Aorta (tissue), 5 donors: ENCODE results near the gene C17orf100. TPM values are rescaled to one million over a fixed set of nuclear protein-coding genes. Genes with fewer than 3 reads are reported as not detected.

Source experiments
- ATAC-seq: fragments of 200-7000 bp; cut with Tn5 transposase; one replicate; pipeline ENCODE4 v1.9.1; 2022; ENCODE audit warnings: moderate library complexity; ENCODE audit not compliant: low FRiP score
- DNase-seq, 2 donors: peaks; one replicate each; pipeline ENCODE4 v3.0.0-alpha.2; 2020
- H3K27ac ChIP-seq, 2 donors: one replicate each; pipeline ENCODE4 v1.5.1; 2013; ENCODE audit warnings: low read length in 2 of 2, mild to moderate bottlenecking in 2 of 2, moderate library complexity in 2 of 2, control low read depth in 1 of 2, inconsistent platforms in 1 of 2, low read depth in 1 of 2
- H3K27me3 ChIP-seq, 2 donors: one replicate each; pipeline ENCODE4 v1.6.1; 2013; ENCODE audit warnings: control low read depth in 1 of 2, low read length in 1 of 2, mild to moderate bottlenecking in 1 of 2, moderate library complexity in 1 of 2; ENCODE audit not compliant: insufficient read depth in 2 of 2, control insufficient read depth in 1 of 2
- H3K36me3 ChIP-seq, 2 donors: one replicate each; pipeline ENCODE4 v1.6.1; 2013; ENCODE audit warnings: control low read depth in 1 of 2, low read length in 1 of 2, mild to moderate bottlenecking in 1 of 2; ENCODE audit not compliant: insufficient read depth in 2 of 2, control insufficient read depth in 1 of 2
- H3K4me1 ChIP-seq, 2 donors: one replicate each; pipeline ENCODE4 v1.6.1; 2013; ENCODE audit warnings: low read length in 2 of 2, control low read depth in 1 of 2, mild to moderate bottlenecking in 1 of 2, moderate library complexity in 1 of 2; ENCODE audit not compliant: insufficient read depth in 2 of 2, control insufficient read depth in 1 of 2
- H3K4me3 ChIP-seq, 2 donors: one replicate each; pipeline ENCODE4 v1.5.1; 2013; ENCODE audit warnings: low read length in 2 of 2, control low read depth in 1 of 2, mild to moderate bottlenecking in 1 of 2
- H3K9me3 ChIP-seq: one replicate; pipeline ENCODE4 v1.6.1; 2013; ENCODE audit warnings: mild to moderate bottlenecking, low read length; ENCODE audit not compliant: control insufficient read depth
- WGBS, 2 donors: extraction: QIAGEN DNeasy Blood & Tissue Kit; methylation state at CpG; one replicate each; pipeline ENCODE4 v1.1.7; 2013; 5-methylcytosine and 5-hydroxymethylcytosine counted together
- intact Hi-C, 2 donors: fragments of 100-400 bp; cut with DNase I; formaldehyde crosslinking; loops; one replicate each; pipeline versions ENCODE4 v1.14.2 to v1.15.0; 2022
- long read RNA-seq, 2 donors: library from polyadenylated mRNA; unstranded; transcript quantifications; one replicate each; pipeline ENCODE4 v2.0.0, GENCODE V29; 2020 to 2021
- polyA plus RNA-seq, 2 donors: library from polyadenylated mRNA; stranded (reverse); fragments of 200-250 nt; gene quantifications; one replicate each; pipeline ENCODE4 v1.2.3, GENCODE V29; 2013
- total RNA-seq, 2 donors: library from RNA; stranded (reverse); fragmentation: NEBNext Ultra II Directional; extraction: Animal tissue kit (Norgen Biotek cat#: 25700); gene quantifications; one replicate each; pipeline ENCODE4 v1.2.1, GENCODE V29; 2021
- donor health status: healthy with polysubstance abuse.
- donor health status: Bipolar disorder and iron deficiency.
- donor health status: DM: no; HTN: no; CAD: no.
- donor health status: DM: no; HTN: no; CAD: no.
- donor health status: DM: yes; HTN: yes; CAD: no.

The C17orf100 gene
- total RNA-seq: 1 to 10 TPM; 1.2 to 1.5 TPM
- 1 to 10 TPM; 1.0 to 1.5 TPM for polyA plus RNA-seq
- long read RNA-seq, donor 1, transcript C17orf100-201 (1 exons, 1,756 nt): major isoform, 5 of 5 reads
- long read RNA-seq, donor 1, partial matches to known transcripts: 0 of 5 reads
- long read RNA-seq, donor 1, other reads (novel, unspliced or antisense): 0 of 5 reads
- long read RNA-seq, donor 2, partial matches to known transcripts: 0 of 2 reads
- long read RNA-seq, donor 2, other reads (novel, unspliced or antisense): 0 of 2 reads

GRCh38 chr17:6651354-6651918 is at the start of gene C17orf100, which contains the start of gene MED31:
C17orf100 (plus strand) TSS chr17:6651762; CDS start chr17:6651914, 152 bp downstream.
MED31 (minus strand) TSS chr17:6651605; CDS start chr17:6651528, 77 bp downstream.
- intact Hi-C loops: no loop called here
- ATAC-seq (peak; percentile 98), DNase-seq (peak; percentile 97 to 99)
- Histone ChIP-seq H3K9me3 (peaks cover 9% of the 10 kb centered on the region), H3K4me1 (no peaks in the 10 kb centered on the region), H3K27ac (peak within 1 kb of the TSS in 1 of 2 donors; percentile 72), H3K27me3 (no peaks in the 10 kb centered on the region), H3K4me3 (peak within 1 kb of the TSS; percentile 87 to 91), H3K36me3 (peaks cover 2 to 4% of the 10 kb centered on the region in 2 donors)
- 1% methylated on average over 35 of the region's 35 CpGs for WGBS, 2 donors

- ATAC-seq: no peak
- Histone ChIP-seq H3K27ac (no peak overlapping the region), H3K9me3 (no peaks in the 10 kb centered on the region), H3K4me3 (no peak overlapping the region), H3K27me3 (no peaks in the 10 kb centered on the region), H3K4me1 (no peaks in the 10 kb centered on the region), H3K36me3 (peaks cover 2 to 6% of the 10 kb centered on the region in 2 donors)
- DNase-seq: no peak
- intact Hi-C loops: no loop called here
- 90 to 92% methylated on average over 2 of the region's 2 CpGs for WGBS, 2 donors
Observed at GRCh38 chr17:6602141-6602540, 49.4 kb upstream of the C17orf100 start.

- 23 to 31% methylated on average over 3 of the region's 3 CpGs for WGBS, 2 donors
Observed at GRCh38 chr17:6603744-6604325, 47.7 kb upstream of the C17orf100 start.

GRCh38 chr17:6605142-6605541 is 46.4 kb upstream of the C17orf100 start:
- Histone ChIP-seq H3K27me3 (no peaks in the 10 kb centered on the region), H3K36me3 (peaks cover 7 to 8% of the 10 kb centered on the region in 2 donors), H3K4me3 (no peak overlapping the region), H3K27ac (no peak overlapping the region), H3K4me1 (no peaks in the 10 kb centered on the region), H3K9me3 (no peaks in the 10 kb centered on the region)
- no peak for DNase-seq
- WGBS, 2 donors: 89 to 95% methylated on average over 6 of the region's 6 CpGs
- ATAC-seq: no peak
- intact Hi-C loops: no loop called here

More at GRCh38 chr17:6603744-6604325, 47.7 kb upstream of the C17orf100 start:
- Histone ChIP-seq H3K4me1 (no peaks in the 10 kb centered on the region), H3K27me3 (no peaks in the 10 kb centered on the region), H3K27ac (no peak overlapping the region), H3K9me3 (no peaks in the 10 kb centered on the region), H3K36me3 (peaks cover 4 to 6% of the 10 kb centered on the region in 2 donors), H3K4me3 (no peak overlapping the region)
- no peak for ATAC-seq
- peak in 1 of 2 donors; percentile 54 for DNase-seq
- intact Hi-C loops: no loop called here

- no peak for DNase-seq
- intact Hi-C loops: no loop called here
- ATAC-seq: no peak
Observed at GRCh38 chr17:6608321-6608720, 43.2 kb upstream of the C17orf100 start.

DNA sequence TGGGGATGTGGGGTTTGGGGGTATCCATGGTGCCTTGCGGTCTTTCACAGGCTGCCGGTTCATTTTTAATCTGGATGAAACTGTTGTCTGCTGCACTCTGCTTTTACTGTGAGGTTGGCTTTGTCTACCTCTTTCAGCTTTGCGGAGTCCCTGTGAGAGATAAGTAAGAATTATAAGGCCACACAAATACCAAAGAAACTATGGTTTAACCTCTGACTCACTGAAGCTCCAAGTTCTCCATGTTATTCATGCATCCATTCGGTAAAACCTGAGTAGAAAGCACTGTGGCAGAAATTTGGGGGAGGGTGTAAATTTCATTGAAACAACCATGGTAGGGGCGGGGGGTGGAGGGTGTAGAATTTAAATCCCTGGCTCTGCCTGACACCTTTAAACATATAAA is 41.6 kb upstream of the C17orf100 start:
- Histone ChIP-seq H3K27me3 (no peaks in the 10 kb centered on the region), H3K36me3 (peaks cover 10 to 11% of the 10 kb centered on the region in 2 donors), H3K4me1 (no peaks in the 10 kb centered on the region), H3K9me3 (no peaks in the 10 kb centered on the region), H3K27ac (no peak overlapping the region), H3K4me3 (no peak overlapping the region)
- no peak for DNase-seq
- WGBS, 2 donors: 96 to 97% methylated on average over 5 of the region's 5 CpGs
- intact Hi-C loops: no loop called here
- no peak for ATAC-seq

More at GRCh38 chr17:6608321-6608720, 43.2 kb upstream of the C17orf100 start:
- H3K27me3 ChIP-seq: no peaks in the 10 kb centered on the region
- no peaks in the 10 kb centered on the region for H3K9me3 ChIP-seq
- 87% methylated on average over 3 of the region's 3 CpGs for WGBS, 2 donors
- no peak overlapping the region for H3K4me3 ChIP-seq
- H3K36me3 ChIP-seq: peaks cover 10 to 11% of the 10 kb centered on the region in 2 donors
- H3K4me1 ChIP-seq: no peaks in the 10 kb centered on the region
- no peak overlapping the region for H3K27ac ChIP-seq

GRCh38 chr17:6611231-6611630 is 40.3 kb upstream of the C17orf100 start:
- Histone ChIP-seq H3K4me3 (no peak overlapping the region), H3K36me3 (peaks cover 10 to 11% of the 10 kb centered on the region in 2 donors), H3K4me1 (no peaks in the 10 kb centered on the region), H3K27ac (no peak overlapping the region), H3K27me3 (no peaks in the 10 kb centered on the region), H3K9me3 (no peaks in the 10 kb centered on the region)
- DNase-seq (no peak), ATAC-seq (no peak)
- WGBS, 2 donors: 96 to 99% methylated on average over 4 of the region's 4 CpGs
- intact Hi-C loops: no loop called here

- H3K36me3 ChIP-seq: peaks cover 0 to 5% of the 10 kb centered on the region in 2 donors
Observed at GRCh38 chr17:6623941-6624340, 27.6 kb upstream of the C17orf100 start.

More at GRCh38 chr17:6623941-6624340, 27.6 kb upstream of the C17orf100 start:
- no peak overlapping the region for H3K4me3 ChIP-seq
- H3K4me1 ChIP-seq: no peaks in the 10 kb centered on the region
- 94% methylated on average over 3 of the region's 3 CpGs for WGBS, 2 donors
- H3K27me3 ChIP-seq: no peaks in the 10 kb centered on the region
- DNase-seq (no peak), ATAC-seq (no peak)
- no peaks in the 10 kb centered on the region for H3K9me3 ChIP-seq
- intact Hi-C loops: no loop called here
- H3K27ac ChIP-seq: no peak overlapping the region
